ENCODE measurements around the gene DGKI.
A peak's percentile ranks its signal among the peaks of the same experiment; 100 is the strongest.

Gene DGKI

DNA sequence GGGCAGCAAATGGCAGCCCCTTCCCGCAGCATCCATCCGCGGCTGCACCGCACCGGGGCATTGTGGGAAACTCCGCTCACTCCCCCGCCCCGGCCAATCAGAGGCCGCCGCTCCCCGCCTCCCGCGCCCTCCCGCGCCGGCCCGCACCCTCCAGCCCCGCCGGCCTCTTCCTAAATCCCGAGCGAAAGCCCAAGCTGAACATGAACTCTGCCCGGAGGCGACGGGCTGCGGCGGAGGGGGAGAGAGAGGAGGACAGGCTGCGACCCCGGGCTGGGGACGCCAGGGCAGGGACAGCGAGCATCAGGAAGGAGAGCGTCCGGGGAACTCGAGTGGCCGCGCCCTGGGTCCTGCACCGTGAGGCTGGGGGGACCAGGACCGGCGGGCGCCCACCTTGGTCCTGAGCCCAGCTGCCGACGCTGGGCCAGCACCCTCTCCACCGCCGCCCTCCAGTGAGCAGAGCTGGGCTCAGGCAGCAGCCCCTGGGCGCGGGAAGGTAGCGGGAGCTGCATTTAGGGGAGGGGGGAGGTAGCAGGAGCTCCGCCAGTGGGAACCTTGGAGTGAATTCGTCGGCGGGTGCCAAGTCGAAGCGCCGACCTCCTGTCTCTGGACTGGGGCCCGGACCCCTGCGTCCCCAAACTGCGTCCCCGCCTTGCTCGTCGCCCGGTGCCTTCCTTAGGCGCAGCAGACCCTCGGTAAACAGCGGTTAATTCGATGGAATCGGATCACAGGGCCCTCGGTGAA is at the start of gene DGKI:
Gene DGKI (minus strand): TSS at position 148 of the 741 bp plus-strand sequence.
- peak; percentile 31 for DNase-seq

- DNase-seq, result no peak
Observed at GRCh38 chr7:137895301-137896221, 48.8 kb upstream of the DGKI start.

GRCh38 chr7:137893143-137893742 is 46.5 kb upstream of the DGKI start:
- DNase-seq, result no peak

GRCh38 chr7:137891016-137891655 is 44.4 kb upstream of the DGKI start:
- DNase-seq, result no peak

- no peak for DNase-seq
Observed at GRCh38 chr7:137890449-137890921, 43.7 kb upstream of the DGKI start.

DNA sequence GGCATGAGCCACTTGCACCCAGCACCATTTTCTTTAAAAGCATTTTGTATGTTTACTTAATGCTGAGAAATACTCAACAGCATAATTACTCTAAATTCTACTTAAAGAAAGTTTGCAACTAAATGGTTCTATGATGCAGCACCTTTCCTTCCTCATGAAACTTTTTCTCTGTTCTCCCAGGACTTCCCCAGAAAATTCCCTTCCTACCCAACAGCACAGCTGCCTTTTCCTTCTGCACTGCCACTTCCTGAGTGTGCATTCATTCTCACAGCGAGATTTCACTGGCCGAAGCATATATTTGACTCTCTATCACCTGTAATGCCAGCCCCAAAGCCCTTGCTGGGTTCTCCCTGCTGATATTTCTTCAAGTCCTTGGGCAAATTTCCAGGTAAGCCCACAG is 41.5 kb upstream of the DGKI start:
- no peak for DNase-seq

- no peak for DNase-seq
Observed at GRCh38 chr7:137886746-137887145, 40.0 kb upstream of the DGKI start.

- DNase-seq, result no peak
Observed at GRCh38 chr7:137886281-137886680, 39.5 kb upstream of the DGKI start.

GRCh38 chr7:137885678-137886077 is 38.9 kb upstream of the DGKI start:
- no peak for DNase-seq

GRCh38 chr7:137882806-137883205 is 36.0 kb upstream of the DGKI start:
- DNase-seq, result no peak

- no peak for DNase-seq
Observed at GRCh38 chr7:137882261-137882668, 35.5 kb upstream of the DGKI start.

- no peak for DNase-seq
Observed at GRCh38 chr7:137881607-137882260, 35.0 kb upstream of the DGKI start.

DNA sequence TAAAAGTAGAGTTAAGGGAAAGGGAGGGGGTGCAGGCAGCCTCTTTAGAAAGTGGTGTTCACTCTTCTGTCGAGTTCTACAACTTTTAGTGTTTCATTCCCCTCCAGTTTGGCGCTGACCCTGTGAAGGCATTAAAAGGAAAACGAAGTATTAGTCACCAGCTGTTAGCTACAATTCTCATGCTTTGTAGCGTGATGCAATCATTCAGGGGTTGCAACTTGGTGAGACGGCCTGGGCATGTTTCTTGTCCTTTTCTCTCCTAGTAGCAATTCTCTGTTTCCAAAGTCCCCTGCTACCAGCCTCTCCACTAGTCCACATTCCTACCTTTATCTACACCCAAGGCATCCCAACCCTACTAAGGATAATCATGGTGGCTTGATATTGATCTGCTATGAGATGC is 33.7 kb upstream of the DGKI start:
- no peak for DNase-seq

DNA sequence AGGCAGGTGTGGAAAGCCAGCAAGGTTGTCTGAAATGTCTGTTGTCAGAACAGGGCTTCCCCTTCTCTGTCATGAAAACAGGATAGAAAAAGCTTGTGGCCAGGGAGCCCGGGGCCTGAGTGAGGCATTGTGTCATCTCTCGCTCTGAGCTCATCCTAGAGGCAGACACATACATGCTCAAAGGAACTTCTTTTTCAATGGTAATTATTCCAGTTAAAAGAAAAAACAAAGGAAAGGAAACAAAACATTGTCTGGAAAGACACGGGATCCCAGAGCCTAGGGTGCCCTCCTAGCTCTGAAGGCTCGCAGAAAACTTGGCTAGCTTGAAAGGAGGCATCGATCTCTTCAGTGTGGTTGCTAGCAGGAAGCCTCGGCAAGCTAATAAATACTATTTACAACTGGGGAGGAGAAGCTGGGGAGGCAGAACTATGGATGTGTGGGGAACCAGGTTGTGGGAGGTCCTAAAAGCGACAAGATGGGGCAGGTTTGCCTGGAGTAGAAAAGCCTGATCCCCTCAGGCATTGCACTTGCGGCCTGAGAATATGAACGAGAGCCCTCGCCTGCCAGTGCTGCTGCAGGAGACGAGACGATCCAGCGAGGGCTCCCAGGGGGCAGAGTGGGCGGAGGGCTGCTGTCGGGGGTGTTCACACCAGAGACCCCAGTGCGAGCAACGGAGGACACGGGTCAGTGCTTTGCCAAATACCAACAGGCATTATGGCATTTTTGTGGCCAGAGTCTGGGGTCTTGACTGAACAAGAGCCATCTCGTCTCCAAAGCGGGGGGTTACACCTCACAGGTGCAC is 32.8 kb upstream of the DGKI start:
- DNase-seq, result no peak

DNA sequence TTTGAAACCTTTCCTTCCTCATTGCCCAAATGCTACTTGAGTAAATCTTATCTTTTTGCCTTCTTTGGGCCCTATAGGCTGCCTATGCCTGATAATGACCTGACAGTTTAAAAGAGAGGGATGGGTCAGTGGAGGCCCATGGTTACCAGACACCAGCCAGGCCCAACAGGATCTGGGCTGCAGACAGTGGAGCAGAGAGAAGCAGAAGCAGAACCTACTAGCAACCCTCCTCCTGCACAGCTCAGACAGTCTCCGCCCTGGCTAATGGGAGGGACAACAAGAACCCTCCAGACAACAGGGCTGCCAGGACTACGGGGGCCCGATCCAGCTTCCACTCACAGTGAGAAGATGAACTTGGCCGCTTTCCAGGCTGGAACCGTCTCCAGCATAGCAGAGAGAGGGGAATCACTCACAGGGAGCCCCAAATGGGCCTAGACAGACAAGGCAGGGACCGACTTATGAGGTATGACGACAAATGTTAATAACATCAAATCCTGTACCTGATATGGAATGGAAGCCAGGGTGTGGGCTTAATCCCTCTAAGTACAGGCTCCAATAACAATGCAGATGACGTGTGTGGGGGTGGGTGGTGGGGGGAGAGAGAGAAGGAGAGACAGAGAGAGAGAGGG is 31.7 kb upstream of the DGKI start:
- DNase-seq, result no peak

- no peak for DNase-seq
Observed at GRCh38 chr7:137877027-137877675, 30.4 kb upstream of the DGKI start.

- DNase-seq, result no peak
Observed at GRCh38 chr7:137875746-137876145, 29.0 kb upstream of the DGKI start.

- no peak for DNase-seq
Observed at GRCh38 chr7:137873979-137874777, 27.4 kb upstream of the DGKI start.

GRCh38 chr7:137873524-137873923 is 26.8 kb upstream of the DGKI start:
- DNase-seq, result no peak

Measured in NCI-H526 treated with DMSO at 0.1 percent for 48 hours (cell line).